RWPE1 (cell line): ENCODE data around the gene FDXR.

Source experiments
- CTCF ChIA-PET: fragments of 350-600 bp; sonication (Branson Sonifier 250); formaldehyde crosslinking; extraction: SDS; loops from one replicate; lab custom pipeline; 2021; lab: Yijun Ruan, JAX
- POLR2A ChIA-PET: fragments of 400-600 bp; formaldehyde crosslinking; extraction: SDS; loops from one replicate; lab custom pipeline; 2020; ENCODE audit warnings: antibody characterized with exemption; ENCODE audit not compliant: low non-redundant PET; lab: Yijun Ruan, JAX
- DNase-seq: peaks from one replicate; pipeline ENCODE4 v3.0.0; 2012; ENCODE audit warnings: low spot score
- H3K27ac ChIP-seq: fragments of 450-650 bp; 2 replicates; pipeline ENCODE4 v1.5.1; 2017
- CTCF ChIP-seq: fragments of 450-650 bp; conservative IDR thresholded peaks from 2 replicates; pipeline ENCODE4 v1.5.1; 2017; ENCODE audit warnings: low read depth, mild to moderate bottlenecking

The FDXR gene

DNA sequence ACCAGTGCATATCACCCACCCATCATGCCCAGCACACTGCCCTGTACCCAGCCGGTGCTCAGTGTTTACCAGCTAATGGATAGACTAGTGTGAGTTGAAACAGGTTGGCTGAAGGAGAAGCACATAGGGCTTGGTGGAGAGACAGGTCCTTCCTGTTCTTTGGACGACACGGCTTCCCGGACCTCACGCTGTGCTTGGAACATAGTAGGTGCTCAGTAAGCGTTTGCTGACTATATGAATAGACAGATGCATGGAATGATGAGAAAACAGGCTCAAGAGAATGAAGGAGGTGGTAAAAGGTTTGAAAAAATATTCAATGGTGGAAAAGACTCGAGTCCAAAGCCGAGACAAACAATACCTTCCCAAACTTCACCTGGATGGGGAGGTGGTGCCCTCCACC is 27.4 kb upstream of the FDXR start:
- ChIA-PET POLR2A (interaction anchor here (1.4 kb wide), 1 partner anchor 27 kb away, joined by 3 read pairs; no protein-coding TSS in a partner anchor), CTCF (interaction anchor here (0.6 kb wide), 1 partner anchor 168 kb away, joined by 4 read pairs; no protein-coding TSS in a partner anchor)
- TF ChIP-seq CTCF, result no peak

DNA sequence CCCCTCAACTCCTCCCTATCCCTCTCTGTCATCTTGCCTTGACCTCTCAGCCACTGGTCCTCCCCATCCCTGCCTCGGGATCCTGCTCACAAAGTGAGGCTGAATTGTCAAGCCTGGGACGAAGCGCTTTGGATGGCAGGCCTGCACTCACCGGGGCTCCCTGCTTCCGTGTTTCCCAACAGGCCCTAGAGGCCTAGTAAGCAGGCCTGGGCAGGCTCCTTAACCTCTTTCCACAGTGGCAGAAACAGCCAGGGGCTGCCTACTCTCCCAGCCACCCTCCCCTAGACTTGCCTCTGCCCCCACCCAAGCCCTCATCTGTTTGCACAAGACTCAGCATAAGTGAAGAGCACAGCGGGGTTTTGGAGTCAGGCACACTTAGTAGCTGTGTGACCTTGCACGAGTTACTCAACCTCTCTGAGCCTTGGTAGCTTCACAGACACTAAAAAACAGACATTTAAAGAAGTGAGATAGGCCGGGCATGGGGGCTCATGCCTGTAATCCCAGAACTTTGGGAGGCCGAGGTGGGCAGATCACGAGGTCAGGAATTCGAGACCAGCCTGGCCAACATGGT is 25.7 kb upstream of the FDXR start:
- no peak for DNase-seq
- TF ChIP-seq CTCF, result no peak
- CTCF ChIA-PET, result interaction anchor here (0.7 kb wide), 1 partner anchor 107 kb away, joined by 5 read pairs; no protein-coding TSS in a partner anchor
- H3K27ac ChIP-seq, result no peak overlapping the region
- POLR2A ChIA-PET, result interaction anchor here (1.4 kb wide), 1 partner anchor 25 kb away, joined by 3 read pairs; no protein-coding TSS in a partner anchor

More for the DNA sequence above, 27.4 kb upstream of the FDXR start:
- H3K27ac ChIP-seq, result no peak overlapping the region
- no peak for DNase-seq

DNA sequence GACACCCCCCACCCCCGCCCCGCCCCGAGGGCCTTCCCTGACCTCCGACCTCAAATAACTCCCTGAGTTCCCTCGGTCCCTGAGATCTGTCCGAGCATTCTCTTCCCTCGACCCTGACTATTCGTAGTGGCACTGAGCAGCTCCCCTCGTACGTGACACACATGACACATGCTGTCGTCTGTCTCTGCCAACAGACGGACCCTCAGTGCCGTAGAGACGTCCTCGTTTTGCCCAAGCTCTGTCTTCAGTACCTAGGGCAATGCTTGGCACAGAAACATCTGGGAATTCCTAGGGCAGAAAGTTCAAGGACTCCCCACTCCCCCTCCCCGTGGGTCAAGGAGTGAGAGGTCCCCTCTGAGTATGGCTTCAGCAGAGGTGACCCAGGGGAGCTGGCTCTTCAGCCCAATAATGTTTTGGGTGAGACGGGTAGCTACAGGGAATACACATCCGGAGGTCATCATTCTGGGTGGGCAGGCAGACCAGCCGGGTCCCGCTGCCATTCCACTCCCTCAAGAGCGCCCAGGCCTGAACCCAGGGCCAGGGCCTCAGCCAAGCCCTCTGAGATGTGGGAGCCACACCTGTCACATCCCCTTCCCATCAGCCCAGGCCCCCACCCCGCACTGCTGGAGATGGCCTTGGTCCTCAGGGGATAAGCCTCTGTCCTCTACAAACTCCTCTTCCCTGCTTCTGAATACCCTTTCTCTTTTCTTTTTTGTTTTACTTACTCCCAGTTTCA is 21.3 kb upstream of the FDXR start:
- CTCF ChIA-PET, result interaction anchor here (0.7 kb wide), 1 partner anchor 14 kb away, joined by 3 read pairs; no protein-coding TSS in a partner anchor
- no peak for DNase-seq
- no peak for TF ChIP-seq CTCF
- POLR2A ChIA-PET, result interaction anchor here (0.6 kb wide), 1 partner anchor 317 kb away, joined by 5 read pairs; no protein-coding TSS in a partner anchor
- no peak overlapping the region for H3K27ac ChIP-seq

DNA sequence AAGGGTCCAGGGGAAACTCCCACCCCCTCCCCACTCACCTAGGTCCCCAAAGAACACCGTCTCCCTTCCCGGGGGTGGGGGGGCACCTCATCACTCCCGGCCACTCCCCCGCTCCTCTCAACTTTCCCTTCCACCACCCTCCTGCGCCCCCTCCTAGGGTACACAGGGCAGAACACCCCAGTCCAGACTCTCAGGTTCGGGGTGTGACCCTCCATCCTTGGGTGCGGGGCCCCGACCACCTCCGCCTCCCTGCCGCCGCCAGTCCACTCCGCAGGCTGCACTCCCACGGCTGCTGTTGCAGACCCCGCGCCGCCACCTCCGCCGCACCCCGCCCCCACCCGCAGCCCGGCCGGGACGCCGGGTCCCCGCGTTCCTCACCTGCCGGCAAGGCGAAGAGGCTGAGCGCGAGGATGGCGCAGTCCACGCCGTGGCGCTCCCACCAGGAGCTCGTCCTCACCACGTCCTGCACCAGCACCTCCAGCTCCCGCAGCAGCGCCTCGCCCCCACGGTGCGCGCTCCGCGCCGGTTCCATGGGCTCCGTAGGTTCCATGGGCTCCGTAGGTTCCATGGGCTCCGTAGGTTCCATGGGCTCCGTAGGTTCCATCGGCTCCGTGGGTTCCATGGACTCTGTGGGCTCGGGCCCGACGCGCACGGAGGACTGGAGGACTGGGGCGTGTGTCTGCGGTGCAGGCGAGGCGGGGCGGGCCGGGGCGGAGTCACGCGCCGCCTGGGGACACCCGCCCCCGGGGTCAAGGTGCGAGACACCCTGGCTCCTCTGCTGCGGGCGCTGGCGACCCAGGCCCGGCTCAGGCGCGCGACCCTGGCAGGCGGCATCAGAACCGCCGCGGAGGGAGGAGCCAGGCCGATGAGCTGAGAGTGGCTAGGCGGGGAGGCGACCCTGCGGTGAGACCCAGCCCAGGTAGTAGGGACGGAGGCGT is 20.4 kb upstream of the FDXR start, which contains the start of gene FADS6:
FADS6 (minus strand) TSS at position 660 of the 938 bp plus-strand sequence; CDS start at position 622, 38 bp downstream.
- POLR2A ChIA-PET, result no interaction called here
- no peak for TF ChIP-seq CTCF
- no peak within 1 kb of the TSS for H3K27ac ChIP-seq
- CTCF ChIA-PET, result interaction anchor here (0.7 kb wide), 1 partner anchor 25 kb away, joined by 4 read pairs; no protein-coding TSS in a partner anchor
- DNase-seq, result no peak

DNA sequence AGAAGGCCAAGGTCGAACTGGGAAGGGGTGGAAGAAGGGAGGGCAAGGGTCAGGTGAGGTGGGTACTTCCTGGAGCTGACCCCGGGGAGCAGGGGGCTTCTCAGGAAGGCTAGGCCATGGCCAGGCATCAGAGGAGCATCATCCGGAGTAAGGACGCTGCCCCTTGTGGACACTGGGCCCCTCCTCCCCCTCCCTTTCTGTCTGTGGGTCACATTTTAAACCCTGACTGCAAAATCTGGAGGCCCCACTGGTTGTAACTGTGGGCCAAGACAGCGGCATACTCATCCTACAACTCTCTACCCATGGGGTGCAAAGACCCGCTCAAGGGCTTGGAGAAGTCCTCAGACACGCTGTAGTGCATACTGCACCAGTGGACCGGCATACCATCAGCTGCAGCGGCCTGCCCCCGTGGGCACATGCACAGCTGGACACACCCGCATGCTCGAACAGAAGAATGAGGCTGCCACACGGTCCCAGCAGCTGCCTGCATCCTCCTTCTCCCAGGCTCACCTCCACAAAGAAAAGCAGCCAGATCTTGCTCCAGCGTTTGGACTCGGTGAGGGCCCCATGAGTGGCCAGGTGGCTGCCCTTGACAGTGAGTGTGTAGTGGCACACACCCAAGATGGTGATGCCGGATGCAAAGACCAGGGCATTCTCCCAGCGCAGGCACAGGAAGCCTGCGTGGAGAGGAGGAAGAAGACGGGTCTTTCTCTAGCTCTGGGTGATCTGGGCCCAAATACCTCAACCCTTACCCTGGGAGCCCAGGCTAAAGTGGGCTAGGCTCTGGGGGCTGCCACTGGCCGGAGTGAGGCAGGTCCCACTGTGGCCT is 19.4 kb upstream of the FDXR start:
- TF ChIP-seq CTCF, result no peak
- DNase-seq, result no peak
- H3K27ac ChIP-seq, result no peak overlapping the region
- ChIA-PET CTCF (interaction anchor here (0.6 kb wide), 1 partner anchor 110 kb away, joined by 4 read pairs; no protein-coding TSS in a partner anchor), POLR2A (no interaction called here)
